GM12878 (cell line): ENCODE data around the gene PGF. TPM values are rescaled to one million over a fixed set of nuclear protein-coding genes. Genes with fewer than 3 reads are reported as not detected.
A peak's percentile ranks its signal among the peaks of the same experiment; 100 is the strongest.

Experiments
- ATAC-seq: fragments of 200-7000 bp; cut with Tn5 transposase; 3 replicates; pipeline ENCODE4 v1.9.1; 2020; ENCODE audit warnings: mild to moderate bottlenecking, moderate library complexity
- BruUV-seq: library from RNA; stranded (reverse); fragments of 400-500 nt; replicated peaks from 2 replicates; lab custom pipeline; 2021; lab: Mats Ljungman, UMichigan
- CTCF ChIA-PET: fragments of 300-600 bp; sonication (Branson Sonifier 250); formaldehyde crosslinking; extraction: SDS; loops from one replicate; lab custom pipeline; 2021; ENCODE audit warnings: inconsistent platforms; lab: Yijun Ruan, JAX
- POLR2A ChIA-PET: fragments of 350-600 bp; formaldehyde crosslinking; extraction: SDS; loops from one replicate; lab custom pipeline; 2021; ENCODE audit warnings: inconsistent platforms; lab: Charles Lee
- RAD21 ChIA-PET: fragments of 300-600 bp; sonication (Branson Sonifier 250); formaldehyde crosslinking; loops from one replicate; lab custom pipeline; 2023; ENCODE audit warnings: antibody characterized with exemption; ENCODE audit not compliant: unreplicated experiment; lab: Charles Lee
- SMC1A ChIA-PET: fragments of 300-600 bp; sonication (Branson Sonifier 250); formaldehyde crosslinking; loops from one replicate; lab custom pipeline; 2023; ENCODE audit not compliant: unreplicated experiment, uncharacterized antibody; lab: Charles Lee
- DNase-seq: peaks from one replicate; pipeline ENCODE4 v3.0.0-alpha.2; 2011; ENCODE audit warnings: low read depth, low spot score
- FAIRE-seq: peaks from 3 replicates; lab custom pipeline; 2011; peaks lifted over from hg19 to GRCh38; lab: Jason Lieb, UNC
- H2AFZ ChIP-seq: 2 replicates; pipeline ENCODE4 v1.6.0; 2011; ENCODE audit warnings: low read depth, low read length, control low read depth; ENCODE audit not compliant: control insufficient read depth
- H3K27ac ChIP-seq: 2 replicates; pipeline ENCODE4 v1.5.1; 2011; ENCODE audit warnings: control low read depth; ENCODE audit not compliant: control insufficient read depth, insufficient read depth
- H3K27me3 ChIP-seq, 2 experiments: replicated peaks in 1 of 2; 2 replicates each; pipeline versions ENCODE4 v1.6.0 to v1.6.1; 2011; ENCODE audit warnings: low read length in 1 of 2; ENCODE audit not compliant: control insufficient read depth in 2 of 2, insufficient read depth in 2 of 2
- H3K36me3 ChIP-seq, 2 experiments: 2 replicates each; pipeline ENCODE4 v1.5.1; 2011; ENCODE audit warnings: low read length in 1 of 2; ENCODE audit not compliant: control insufficient read depth in 2 of 2, insufficient read depth in 2 of 2
- H3K4me1 ChIP-seq: 2 replicates; pipeline ENCODE4 v1.6.1; 2011; ENCODE audit warnings: mild to moderate bottlenecking, low read length, moderate library complexity, mixed read lengths; ENCODE audit not compliant: control insufficient read depth, insufficient read depth
- H3K4me2 ChIP-seq: 2 replicates; pipeline ENCODE4 v1.6.0; 2011; ENCODE audit warnings: control low read depth; ENCODE audit not compliant: control insufficient read depth, insufficient read depth
- H3K4me3 ChIP-seq: fragments of 200-600 bp; sonication (generic); 2 replicates; pipeline ENCODE4 v1.5.1; 2016
- H3K79me2 ChIP-seq: 2 replicates; pipeline ENCODE4 v1.6.0; 2011; ENCODE audit warnings: low read length; ENCODE audit not compliant: control insufficient read depth, insufficient read depth
- H3K9ac ChIP-seq: 2 replicates; pipeline ENCODE4 v1.8.0; 2011; ENCODE audit warnings: low read length, control low read depth, mixed read lengths; ENCODE audit not compliant: control insufficient read depth, insufficient read depth
- H3K9me3 ChIP-seq: replicated peaks from 3 replicates; pipeline ENCODE4 v1.5.1; 2011; ENCODE audit warnings: mild to moderate bottlenecking, low read length; ENCODE audit not compliant: control insufficient read depth, insufficient read depth
- H4K20me1 ChIP-seq: 2 replicates; pipeline ENCODE4 v1.6.0; 2011; ENCODE audit not compliant: control insufficient read depth, insufficient read depth
- BMI1 ChIP-seq: fragments of 450-650 bp; IDR thresholded peaks from 2 replicates; pipeline ENCODE4 v1.6.1; 2016; ENCODE audit warnings: mild to moderate bottlenecking, moderate library complexity, borderline replicate concordance
- CBX5 ChIP-seq: sonication (generic); IDR thresholded peaks from 2 replicates; pipeline ENCODE4 v1.6.1; 2016; ENCODE audit warnings: low read depth, moderate library complexity, mild to moderate bottlenecking, inconsistent platforms
- E4F1 ChIP-seq: fragments of 450-650 bp; IDR thresholded peaks from 2 replicates; pipeline ENCODE4 v1.6.1; 2018; ENCODE audit warnings: borderline replicate concordance, mild to moderate bottlenecking; ENCODE audit not compliant: partially characterized antibody
- EGR1 ChIP-seq, 2 experiments: IDR thresholded peaks; 1 replicate in 1 of 2; 2 replicates in 1 of 2; pipeline ENCODE4 v1.6.1; 2011 to 2012; ENCODE audit warnings: low read depth in 2 of 2, low read length in 2 of 2, borderline replicate concordance in 1 of 2, mild to moderate bottlenecking in 1 of 2, moderate library complexity in 1 of 2
- IRF3 ChIP-seq: fragments of 450-650 bp; IDR thresholded peaks from 2 replicates; pipeline ENCODE4 v1.6.1; 2014; ENCODE audit warnings: mild to moderate bottlenecking
- PML ChIP-seq: IDR thresholded peaks from 2 replicates; pipeline ENCODE4 v1.6.1; 2012; ENCODE audit warnings: low read length, inconsistent platforms
- POLR2AphosphoS5 ChIP-seq: IDR thresholded peaks from 2 replicates; pipeline ENCODE4 v1.6.1; 2011; ENCODE audit warnings: mild to moderate bottlenecking, low read length, inconsistent platforms
- POU2F2 ChIP-seq: IDR thresholded peaks from 3 replicates; pipeline ENCODE4 v1.6.1; 2011; ENCODE audit warnings: low read depth, mild to moderate bottlenecking, low read length, borderline replicate concordance
- TAF1 ChIP-seq: IDR thresholded peaks from 2 replicates; pipeline ENCODE4 v1.6.1; 2011; ENCODE audit warnings: mild to moderate bottlenecking, low read depth, low read length, borderline replicate concordance
- ZBTB4 ChIP-seq: fragments of 450-650 bp; formaldehyde crosslinking; IDR thresholded peaks from 2 replicates; pipeline ENCODE4 v1.4.0; 2022; ENCODE audit warnings: mild to moderate bottlenecking, moderate library complexity
- ZNF274 ChIP-seq: IDR thresholded peaks from one replicate; pipeline ENCODE4 v1.8.0; 2011; ENCODE audit not compliant: insufficient read length, insufficient read depth
- ZNF622 ChIP-seq: fragments of 450-650 bp; IDR thresholded peaks from 2 replicates; pipeline ENCODE4 v1.6.1; 2017; ENCODE audit warnings: mild to moderate bottlenecking, inconsistent platforms
- WGBS: methylation state at CpG from one replicate; pipeline ENCODE4 v1.1.6; 2016; ENCODE audit warnings: low lambda C conversion rate; ENCODE audit not compliant: insufficient replicate concordance, insufficient coverage; ENCODE audit errors: missing lambda C conversion rate; 5-methylcytosine and 5-hydroxymethylcytosine counted together
- in situ Hi-C: fragments of 300-500 bp; cut with MboI; formaldehyde crosslinking; loops from 9 replicates; pipeline ENCODE4 v1.14.3; 2018; ENCODE audit warnings: mixed read lengths
- intact Hi-C: fragments of 100-400 bp; cut with micrococcal nuclease; formaldehyde crosslinking; loops from one replicate; pipeline ENCODE4 v1.14.2; 2022; ENCODE audit not compliant: unreplicated experiment
- polyA plus RNA-seq, 11 experiments: library from polyadenylated mRNA; depleted of rRNA in 4 of 11; unstranded in 6 of 11; stranded (reverse) in 5 of 11; fragments of >200 nt; fragmentation: Nextera tagmentation in 4 of 11; fragmentation: Illumina TruSeq in 1 of 11; extraction: Ambion mirVana in 4 of 11; extraction: Trizol in 1 of 11; gene quantifications; 1 replicate in 1 of 11; 2 replicates in 10 of 11; pipeline versions ENCODE4 v1.2.1 to v1.2.3, GENCODE V29; 2011 to 2016; ENCODE audit warnings: inconsistent platforms in 2 of 11, missing spikeins in 2 of 11, low read depth in 1 of 11
- total RNA-seq, 4 experiments: library from RNA; depleted of rRNA in 3 of 4; stranded (reverse); fragments of >200 nt in 3 of 4; fragmentation: Illumina TruSeq in 1 of 4; extraction: Trizol in 1 of 4; gene quantifications; 2 replicates each; pipeline versions ENCODE4 v1.2.1 to v1.2.3, GENCODE V29; 2013 to 2021
- TF ChIP-seq, protein P1 (sequence below): IDR thresholded peaks from 2 replicates; pipeline ENCODE4 v1.6.1; 2011; ENCODE audit warnings: borderline replicate concordance, low read depth, mild to moderate bottlenecking, moderate library complexity, low read length; ENCODE audit not compliant: insufficient read depth, poor library complexity, severe bottlenecking

The PGF gene
- total and polyA plus RNA-seq, 10 of the 15 experiments (the other 5 are each of a cell fraction or from before 2014, with no cell fraction given) = 0.11 to 5.5 (median 0.63) TPM

DNA sequence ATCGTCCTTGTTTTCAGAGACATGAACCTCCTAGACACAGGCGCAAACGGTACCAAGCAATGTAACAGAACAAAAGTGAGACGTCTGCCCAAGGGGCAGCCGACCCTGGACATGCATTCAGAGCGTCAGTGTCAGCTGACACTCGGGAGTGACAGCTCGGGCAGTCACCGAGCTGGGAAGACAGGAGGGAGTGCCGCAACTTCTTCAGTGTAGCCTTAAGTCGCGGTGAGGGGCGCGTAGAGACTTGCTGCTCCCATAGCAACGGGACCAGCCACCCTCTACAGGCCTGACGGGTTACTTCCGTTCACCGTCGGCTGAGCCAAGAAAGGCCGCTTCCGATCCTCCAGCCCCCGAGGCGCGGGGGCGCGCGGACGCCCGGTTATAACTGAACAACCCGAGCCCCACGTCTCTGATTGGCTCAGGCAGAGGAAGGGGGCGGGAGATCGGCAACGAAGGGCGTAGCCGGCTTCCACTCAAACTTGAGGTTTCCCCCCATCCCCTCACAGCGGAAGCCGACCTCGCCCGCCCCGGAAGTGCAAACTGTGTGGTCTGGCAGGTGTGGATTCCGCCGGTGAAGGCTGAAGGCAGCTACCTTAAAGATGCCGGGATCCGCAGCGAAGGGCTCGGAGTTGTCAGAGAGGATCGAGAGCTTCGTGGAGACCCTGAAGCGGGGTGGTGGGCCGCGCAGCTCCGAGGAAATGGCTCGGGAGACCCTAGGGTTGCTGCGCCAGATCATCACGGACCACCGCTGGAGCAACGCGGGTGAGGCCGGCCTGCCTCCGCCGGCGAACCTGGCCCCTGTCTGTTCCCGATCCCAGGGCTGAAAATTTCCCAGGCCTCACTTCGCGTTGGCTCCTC is 47.2 kb upstream of the PGF start, which contains the start of gene EIF2B2:
TSS of gene EIF2B2 (plus strand) at position 530 of the 858 bp plus-strand sequence. CDS start at position 600, 70 bp downstream.
- peak within 1 kb of the TSS; percentile 78 for H3K27ac ChIP-seq
- ChIA-PET SMC1A (interaction anchor here (0.7 to 1.7 kb wide), 7 partner anchors 12 to 143 kb away, joined by 3 to 4 read pairs (median 3); partner anchors contain the start of gene ZC2HC1C), POLR2A (interaction anchor here (0.5 to 2.2 kb wide), 8 partner anchors 39 to 651 kb away, joined by 3 to 6 read pairs (median 4); no protein-coding TSS in a partner anchor), RAD21 (interaction anchor here (0.5 to 2.6 kb wide), 7 partner anchors 37 to 142 kb away, joined by 3 to 12 read pairs (median 3); partner anchors contain the start of genes ACYP1 and ZC2HC1C), CTCF (interaction anchor here (0.8 to 3.2 kb wide), 9 partner anchors 10 to 300 kb away, joined by 3 to 20 read pairs (median 4); no protein-coding TSS in a partner anchor)
- WGBS = 1% methylated on average over 57 of the region's 66 CpGs
- no peaks in the 10 kb centered on the region for H3K27me3 ChIP-seq
- H3K4me1 ChIP-seq = peaks cover 4% of the 10 kb centered on the region
- H3K9ac ChIP-seq = peak within 1 kb of the TSS; percentile 76
- no peaks in the 10 kb centered on the region; the same call in 2 of the 3 replicates for H3K9me3 ChIP-seq
- ATAC-seq (peak; percentile 99), FAIRE-seq (peak; percentile 97), DNase-seq (peak; percentile 95)
- BruUV-seq = no TSS peak
- intact Hi-C loops (loop anchor here (1.0 kb wide), 1 partner anchor 60 kb away; no protein-coding TSS in a partner anchor), in situ Hi-C loops (no loop called here)
- H3K4me2 ChIP-seq = peak within 1 kb of the TSS; percentile 88
- peaks cover 17% of the 10 kb centered on the region for H3K79me2 ChIP-seq
- peaks cover 3 to 10% of the 10 kb centered on the region in 2 experiments; a peak in 3 of 4 replicates for H3K36me3 ChIP-seq
- H4K20me1 ChIP-seq = no peaks in the 10 kb centered on the region
- H3K4me3 ChIP-seq = peak within 1 kb of the TSS; percentile 94
- H2AFZ ChIP-seq = peak within 1 kb of the TSS; percentile 90
- TF ChIP-seq, protein P1, sequence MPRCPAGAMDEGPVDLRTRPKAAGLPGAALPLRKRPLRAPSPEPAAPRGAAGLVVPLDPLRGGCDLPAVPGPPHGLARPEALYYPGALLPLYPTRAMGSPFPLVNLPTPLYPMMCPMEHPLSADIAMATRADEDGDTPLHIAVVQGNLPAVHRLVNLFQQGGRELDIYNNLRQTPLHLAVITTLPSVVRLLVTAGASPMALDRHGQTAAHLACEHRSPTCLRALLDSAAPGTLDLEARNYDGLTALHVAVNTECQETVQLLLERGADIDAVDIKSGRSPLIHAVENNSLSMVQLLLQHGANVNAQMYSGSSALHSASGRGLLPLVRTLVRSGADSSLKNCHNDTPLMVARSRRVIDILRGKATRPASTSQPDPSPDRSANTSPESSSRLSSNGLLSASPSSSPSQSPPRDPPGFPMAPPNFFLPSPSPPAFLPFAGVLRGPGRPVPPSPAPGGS = no peak
- TF ChIP-seq CBX5 = no peak
- TF ChIP-seq EGR1 (IDR thresholded peaks at IDR 0.05; ENCODE audit: borderline replicate concordance in 1 of 2, low read depth in 2 of 2, low read length in 2 of 2) = peak in 1 of 2 experiments; percentile 91; a peak in 2 of 3 replicates
- peak; percentile 82 for TF ChIP-seq IRF3
- no peak for TF ChIP-seq TAF1
- TF ChIP-seq POLR2AphosphoS5 = peak; percentile 51
- TF ChIP-seq ZNF274 = no peak
- TF ChIP-seq PML = peak; percentile 47; the same call in 1 of the 2 replicates
- no peak for TF ChIP-seq ZNF622
- peak; percentile 94 for TF ChIP-seq BMI1
- TF ChIP-seq POU2F2 = peak; percentile 51; the same call in 1 of the 3 replicates
- TF ChIP-seq E4F1 = no peak
- no peak for TF ChIP-seq ZBTB4 (CRISPR knock-in tag)
